ENCODE data around the gene SLC30A3. TPM values are rescaled to one million over a fixed set of nuclear protein-coding genes. Genes with fewer than 3 reads are reported as not detected.

The SLC30A3 gene
- total and polyA plus RNA-seq, 2 of the 13 experiments (the other 11 are each of a cell fraction or from before 2014, with no cell fraction given): 0.38 to 0.79 TPM

DNA sequence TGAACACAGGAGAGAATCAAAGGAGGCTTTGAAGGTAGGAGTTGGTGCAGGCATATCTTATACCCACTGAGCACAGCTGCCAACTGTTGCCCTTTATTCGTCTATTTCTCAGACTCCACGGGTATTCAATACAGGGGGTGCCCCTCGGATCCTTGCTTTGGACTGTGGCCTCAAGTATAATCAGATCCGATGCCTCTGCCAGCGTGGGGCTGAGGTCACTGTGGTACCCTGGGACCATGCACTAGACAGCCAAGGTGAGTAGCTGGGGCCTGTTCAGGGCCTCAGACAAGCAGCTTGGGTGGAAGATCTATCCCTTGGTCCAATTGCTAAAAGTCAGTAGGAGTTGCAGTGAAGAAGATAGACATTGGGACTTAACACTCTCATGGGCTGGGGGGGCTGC is 40.4 kb downstream of the SLC30A3 start (continued):
- TF ChIP-seq, protein P1, sequence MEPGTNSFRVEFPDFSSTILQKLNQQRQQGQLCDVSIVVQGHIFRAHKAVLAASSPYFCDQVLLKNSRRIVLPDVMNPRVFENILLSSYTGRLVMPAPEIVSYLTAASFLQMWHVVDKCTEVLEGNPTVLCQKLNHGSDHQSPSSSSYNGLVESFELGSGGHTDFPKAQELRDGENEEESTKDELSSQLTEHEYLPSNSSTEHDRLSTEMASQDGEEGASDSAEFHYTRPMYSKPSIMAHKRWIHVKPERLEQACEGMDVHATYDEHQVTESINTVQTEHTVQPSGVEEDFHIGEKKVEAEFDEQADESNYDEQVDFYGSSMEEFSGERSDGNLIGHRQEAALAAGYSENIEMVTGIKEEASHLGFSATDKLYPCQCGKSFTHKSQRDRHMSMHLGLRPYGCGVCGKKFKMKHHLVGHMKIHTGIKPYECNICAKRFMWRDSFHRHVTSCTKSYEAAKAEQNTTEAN (CRISPR knock-in tag; conservative IDR thresholded peaks at IDR 0.05): no peak
- TF ChIP-seq ZNF670 (CRISPR knock-in tag; IDR thresholded peaks at IDR 0.05; ENCODE audit: borderline replicate concordance): no peak
- no peak for TF ChIP-seq CC2D1A (CRISPR knock-in tag; IDR thresholded peaks at IDR 0.05)
- TF ChIP-seq ONECUT2 (CRISPR knock-in tag; IDR thresholded peaks at IDR 0.05): no peak
- TF ChIP-seq REL (CRISPR knock-in tag; conservative IDR thresholded peaks at IDR 0.05): no peak
- no peak for TF ChIP-seq RBAK (CRISPR knock-in tag; IDR thresholded peaks at IDR 0.05)

DNA sequence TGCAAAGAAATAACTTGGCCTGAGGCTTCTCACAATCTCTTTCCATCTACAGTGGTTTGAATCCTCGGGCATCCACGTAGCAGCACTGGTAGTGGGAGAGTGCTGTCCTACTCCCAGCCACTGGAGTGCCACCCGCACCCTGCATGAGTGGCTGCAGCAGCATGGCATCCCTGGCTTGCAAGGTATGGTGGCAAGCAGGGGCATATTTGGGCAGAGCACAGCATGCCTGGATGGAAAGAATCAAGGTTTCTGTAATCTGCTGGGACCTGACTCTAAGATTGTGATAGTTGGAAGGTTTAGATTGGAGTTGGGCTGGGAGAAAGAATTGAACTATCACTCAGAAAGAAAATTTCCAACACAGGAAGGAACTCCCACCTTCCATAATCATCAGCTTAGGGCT is 41.7 kb downstream of the SLC30A3 start:
- POLR2A ChIA-PET: interaction anchor here (0.7 kb wide), 1 partner anchor 58 kb away, joined by 5 read pairs; no protein-coding TSS in a partner anchor
- no peak overlapping the region for H2AFZ ChIP-seq (ENCODE audit: low read length)
- no peak overlapping the region for H3K4me3 ChIP-seq (replicated peaks in 1 of 3; ENCODE audit: insufficient read depth in 1 of 3, low read depth in 2 of 3, low read length in 3 of 3)

More for the DNA sequence above, 41.7 kb downstream of the SLC30A3 start:
- no peak for FAIRE-seq
- intact Hi-C loops (cut with micrococcal nuclease; ENCODE audit: unreplicated experiment) (no loop called here), in situ Hi-C loops (cut with HindIII; ENCODE audit: extremely low pct_ligation_motif_present, low pct_unique_long_range_greater_than_20kb) (no loop called here)
- no peak overlapping the region for H3K27ac ChIP-seq (ENCODE audit: extremely low read length, insufficient read depth, low read length)
- BruUV-seq (replicated peaks): no TSS peak
- WGBS (ENCODE audit: low lambda C conversion rate): 92% methylated on average over 3 of the region's 3 CpGs
- H3K4me1 ChIP-seq (ENCODE audit: insufficient read depth, low read length): peaks cover 21% of the 10 kb centered on the region
- TF ChIP-seq AGO2 (optimal IDR thresholded peaks at IDR 0.05; ENCODE audit: low read depth, low read length): no peak
- no peak for TF ChIP-seq MIER3 (CRISPR knock-in tag; IDR thresholded peaks at IDR 0.05; ENCODE audit: borderline replicate concordance)
- TF ChIP-seq GABPA (IDR thresholded peaks at IDR 0.05; ENCODE audit: low read depth, low read length): no peak
- no peak for TF ChIP-seq GABPA (CRISPR knock-in tag; IDR thresholded peaks at IDR 0.05; ENCODE audit: low read depth)
- TF ChIP-seq PRMT3 (CRISPR knock-in tag; IDR thresholded peaks at IDR 0.05; ENCODE audit: borderline replicate concordance, low read depth): no peak
- no peak for TF ChIP-seq CHD2 (IDR thresholded peaks at IDR 0.05; ENCODE audit: low read depth, low read length)
- TF ChIP-seq SRSF4 (IDR thresholded peaks at IDR 0.05; ENCODE audit: low read depth, low read length, poor library complexity, severe bottlenecking): no peak
- TF ChIP-seq, protein P2, sequence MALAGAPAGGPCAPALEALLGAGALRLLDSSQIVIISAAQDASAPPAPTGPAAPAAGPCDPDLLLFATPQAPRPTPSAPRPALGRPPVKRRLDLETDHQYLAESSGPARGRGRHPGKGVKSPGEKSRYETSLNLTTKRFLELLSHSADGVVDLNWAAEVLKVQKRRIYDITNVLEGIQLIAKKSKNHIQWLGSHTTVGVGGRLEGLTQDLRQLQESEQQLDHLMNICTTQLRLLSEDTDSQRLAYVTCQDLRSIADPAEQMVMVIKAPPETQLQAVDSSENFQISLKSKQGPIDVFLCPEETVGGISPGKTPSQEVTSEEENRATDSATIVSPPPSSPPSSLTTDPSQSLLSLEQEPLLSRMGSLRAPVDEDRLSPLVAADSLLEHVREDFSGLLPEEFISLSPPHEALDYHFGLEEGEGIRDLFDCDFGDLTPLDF (CRISPR knock-in tag; IDR thresholded peaks at IDR 0.05): no peak
- TF ChIP-seq, protein P3, sequence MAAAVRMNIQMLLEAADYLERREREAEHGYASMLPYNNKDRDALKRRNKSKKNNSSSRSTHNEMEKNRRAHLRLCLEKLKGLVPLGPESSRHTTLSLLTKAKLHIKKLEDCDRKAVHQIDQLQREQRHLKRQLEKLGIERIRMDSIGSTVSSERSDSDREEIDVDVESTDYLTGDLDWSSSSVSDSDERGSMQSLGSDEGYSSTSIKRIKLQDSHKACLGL (CRISPR knock-in tag; IDR thresholded peaks at IDR 0.05): no peak
- no peak for TF ChIP-seq ZNF747 (CRISPR knock-in tag; IDR thresholded peaks at IDR 0.05; ENCODE audit: borderline replicate concordance)
- TF ChIP-seq, protein P4, sequence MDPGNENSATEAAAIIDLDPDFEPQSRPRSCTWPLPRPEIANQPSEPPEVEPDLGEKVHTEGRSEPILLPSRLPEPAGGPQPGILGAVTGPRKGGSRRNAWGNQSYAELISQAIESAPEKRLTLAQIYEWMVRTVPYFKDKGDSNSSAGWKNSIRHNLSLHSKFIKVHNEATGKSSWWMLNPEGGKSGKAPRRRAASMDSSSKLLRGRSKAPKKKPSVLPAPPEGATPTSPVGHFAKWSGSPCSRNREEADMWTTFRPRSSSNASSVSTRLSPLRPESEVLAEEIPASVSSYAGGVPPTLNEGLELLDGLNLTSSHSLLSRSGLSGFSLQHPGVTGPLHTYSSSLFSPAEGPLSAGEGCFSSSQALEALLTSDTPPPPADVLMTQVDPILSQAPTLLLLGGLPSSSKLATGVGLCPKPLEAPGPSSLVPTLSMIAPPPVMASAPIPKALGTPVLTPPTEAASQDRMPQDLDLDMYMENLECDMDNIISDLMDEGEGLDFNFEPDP (CRISPR knock-in tag; conservative IDR thresholded peaks at IDR 0.05): no peak
- H3K36me3 ChIP-seq (replicated peaks in 1 of 2; ENCODE audit: control insufficient read depth in 1 of 2, insufficient read depth in 2 of 2, low read length in 2 of 2): peaks cover 40 to 80% of the 10 kb centered on the region in 2 experiments
- ATAC-seq: no peak
- no peaks in the 10 kb centered on the region for H3K9me3 ChIP-seq (ENCODE audit: low read length)
- CTCF ChIA-PET (ENCODE audit: low intra/inter-chr PET ratio, low total read pairs): no interaction called here
- no peaks in the 10 kb centered on the region for H3K79me2 ChIP-seq (ENCODE audit: insufficient read depth, low read length)
- DNase-seq (ENCODE audit: low spot score): no peak
- no peaks in the 10 kb centered on the region for H4K20me1 ChIP-seq (ENCODE audit: insufficient read depth, low read length)
- H3K4me2 ChIP-seq (ENCODE audit: low read depth, low read length): no peak overlapping the region
- H3K9ac ChIP-seq (ENCODE audit: insufficient read depth, low read depth, low read length): no peak overlapping the region
- no peaks in the 10 kb centered on the region for H3K27me3 ChIP-seq (ENCODE audit: control insufficient read depth in 1 of 2, insufficient read depth in 2 of 2, low read length in 2 of 2)
